BLaER1 (cell line): ENCODE results near the gene DYDC1.
"Not testable (repeated sequence)": the region's sequence is repeated elsewhere in the genome, so short reads cannot be mapped to it uniquely, and the experiment has no call there.

ENCODE experiments used
- H3K27ac ChIP-seq: shearing (Covaris generic); formaldehyde crosslinking; 2 replicates; pipeline ENCODE4 v1.8.1; 2022
- H3K27me3 ChIP-seq: shearing (Covaris generic); formaldehyde crosslinking; 2 replicates; pipeline ENCODE4 v1.8.1; 2022
- H3K36me3 ChIP-seq: shearing (Covaris generic); formaldehyde crosslinking; 2 replicates; pipeline ENCODE4 v1.8.1; 2022
- H3K4me1 ChIP-seq: shearing (Covaris generic); formaldehyde crosslinking; 2 replicates; pipeline ENCODE4 v1.8.1; 2022
- H3K4me2 ChIP-seq: shearing (Covaris generic); formaldehyde crosslinking; 2 replicates; pipeline ENCODE4 v1.8.1; 2022
- H3K4me3 ChIP-seq: shearing (Covaris generic); formaldehyde crosslinking; 2 replicates; pipeline ENCODE4 v1.8.1; 2022
- H3K9ac ChIP-seq: shearing (Covaris generic); formaldehyde crosslinking; 2 replicates; pipeline ENCODE4 v1.8.1; 2022
- H3K9me3 ChIP-seq: shearing (Covaris generic); formaldehyde crosslinking; 2 replicates; pipeline ENCODE4 v1.8.1; 2022
- H4K20me1 ChIP-seq: shearing (Covaris generic); formaldehyde crosslinking; 2 replicates; pipeline ENCODE4 v1.8.1; 2022
- Cebpa-rat ChIP-seq: shearing (Covaris generic); IDR thresholded peaks from 2 replicates; pipeline ENCODE4 v1.8.1; 2022

DYDC1 gene

DNA sequence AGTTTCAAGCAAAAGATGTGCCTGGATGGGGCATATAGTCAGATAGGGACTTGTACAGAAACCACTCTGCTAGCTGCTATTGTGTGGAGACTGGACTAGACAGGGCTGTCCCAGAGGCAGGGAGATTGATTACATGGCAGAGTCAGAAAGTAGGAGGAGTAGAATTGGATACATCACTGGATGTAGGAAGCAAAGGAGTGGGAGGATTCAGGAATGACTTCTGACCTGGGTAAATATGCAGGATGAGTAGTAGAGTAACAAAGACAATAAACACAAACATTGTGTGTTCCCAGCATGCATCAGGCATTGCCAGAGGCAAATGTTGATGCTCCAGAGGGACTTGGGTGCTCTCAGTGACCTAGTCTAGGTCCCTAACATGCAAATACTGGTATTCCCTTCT, 36.2 kb downstream of the DYDC1 start:
- no peak overlapping the region for H3K27ac ChIP-seq
- no peaks in the 10 kb centered on the region for H3K27me3 ChIP-seq
- H3K36me3 ChIP-seq: no peaks in the 10 kb centered on the region
- H3K4me3 ChIP-seq: no peak overlapping the region
- H3K9me3 ChIP-seq: peaks cover 7% of the 10 kb centered on the region
- H3K9ac ChIP-seq: no peak overlapping the region
- no peaks in the 10 kb centered on the region for H4K20me1 ChIP-seq
- no peak for TF ChIP-seq Cebpa-rat
- H3K4me1 ChIP-seq: peaks cover 19% of the 10 kb centered on the region
- H3K4me2 ChIP-seq: no peak overlapping the region

GRCh38 chr10:80319725-80320290, 36.7 kb downstream of the DYDC1 start:
- Histone ChIP-seq H3K27me3 (no peaks in the 10 kb centered on the region), H3K4me3 (no peak overlapping the region), H3K36me3 (no peaks in the 10 kb centered on the region), H4K20me1 (no peaks in the 10 kb centered on the region), H3K27ac (no peak overlapping the region), H3K9ac (no peak overlapping the region), H3K9me3 (peaks cover 13% of the 10 kb centered on the region), H3K4me2 (no peak overlapping the region), H3K4me1 (peaks cover 19% of the 10 kb centered on the region)
- TF ChIP-seq Cebpa-rat: no peak

GRCh38 chr10:80319318-80319717, 37.2 kb downstream of the DYDC1 start:
- no peak for TF ChIP-seq Cebpa-rat

DNA sequence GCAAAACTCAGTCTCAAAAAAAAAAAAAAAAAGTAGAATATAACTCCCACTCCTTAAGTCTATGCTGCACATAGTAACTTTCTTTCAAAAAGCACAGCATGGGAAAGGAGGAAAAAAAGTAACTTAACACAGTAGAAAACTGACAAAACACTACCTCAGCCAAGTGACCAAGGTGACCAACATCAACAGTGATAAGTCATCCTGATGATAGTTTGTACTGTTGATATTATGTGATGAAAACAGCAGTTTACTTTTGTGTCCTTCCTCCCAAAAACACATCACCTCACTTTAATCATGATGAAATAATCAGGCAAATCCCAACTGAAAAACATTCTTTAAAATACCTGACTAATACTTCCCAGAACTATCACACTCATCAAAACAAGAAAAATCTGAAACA, 37.8 kb downstream of the DYDC1 start:
- TF ChIP-seq Cebpa-rat: no peak
- no peaks in the 10 kb centered on the region for H3K27me3 ChIP-seq
- H3K4me1 ChIP-seq: peaks cover 12% of the 10 kb centered on the region
- no peak overlapping the region for H3K4me3 ChIP-seq
- peaks cover 13% of the 10 kb centered on the region for H3K9me3 ChIP-seq
- H3K9ac ChIP-seq: no peak overlapping the region
- H4K20me1 ChIP-seq: no peaks in the 10 kb centered on the region
- H3K27ac ChIP-seq: no peak overlapping the region
- no peaks in the 10 kb centered on the region for H3K36me3 ChIP-seq
- no peak overlapping the region for H3K4me2 ChIP-seq

More at GRCh38 chr10:80319318-80319717, 37.2 kb downstream of the DYDC1 start:
- Histone ChIP-seq H3K27ac (no peak overlapping the region), H3K36me3 (no peaks in the 10 kb centered on the region), H3K4me2 (no peak overlapping the region), H3K9me3 (peaks cover 13% of the 10 kb centered on the region), H3K4me1 (peaks cover 18% of the 10 kb centered on the region), H3K4me3 (no peak overlapping the region), H4K20me1 (no peaks in the 10 kb centered on the region), H3K27me3 (no peaks in the 10 kb centered on the region), H3K9ac (no peak overlapping the region)

- H3K4me2 ChIP-seq: no peak overlapping the region
- H3K9ac ChIP-seq: no peak overlapping the region
- H3K4me3 ChIP-seq: no peak overlapping the region
- no peaks in the 10 kb centered on the region for H3K36me3 ChIP-seq
- no peak for TF ChIP-seq Cebpa-rat
- H4K20me1 ChIP-seq: no peaks in the 10 kb centered on the region
- peaks cover 13% of the 10 kb centered on the region for H3K9me3 ChIP-seq
- H3K4me1 ChIP-seq: peaks cover 11% of the 10 kb centered on the region
- H3K27me3 ChIP-seq: no peaks in the 10 kb centered on the region
- H3K27ac ChIP-seq: no peak overlapping the region
Measured at GRCh38 chr10:80315391-80315790, 41.2 kb downstream of the DYDC1 start.

- Histone ChIP-seq H4K20me1 (no peaks in the 10 kb centered on the region), H3K27ac (no peak overlapping the region), H3K9me3 (peaks cover 17% of the 10 kb centered on the region), H3K9ac (no peak overlapping the region), H3K27me3 (no peaks in the 10 kb centered on the region), H3K36me3 (no peaks in the 10 kb centered on the region), H3K4me1 (peaks cover 11% of the 10 kb centered on the region), H3K4me2 (0 out of 2 replicates have a peak overlapping the region, but pooled peaks have one; percentile 5), H3K4me3 (no peak overlapping the region)
- no peak for TF ChIP-seq Cebpa-rat
Measured at GRCh38 chr10:80313523-80313922, 43.0 kb downstream of the DYDC1 start.

- H3K4me1 ChIP-seq, H3K4me2 ChIP-seq, H3K27me3 ChIP-seq, H3K36me3 ChIP-seq, H3K27ac ChIP-seq, H3K4me3 ChIP-seq, H4K20me1 ChIP-seq, H3K9ac ChIP-seq: not testable (repeated sequence)
- peaks cover 21% of the 10 kb centered on the region for H3K9me3 ChIP-seq
Measured at GRCh38 chr10:80305989-80306388, 50.6 kb downstream of the DYDC1 start.

DNA sequence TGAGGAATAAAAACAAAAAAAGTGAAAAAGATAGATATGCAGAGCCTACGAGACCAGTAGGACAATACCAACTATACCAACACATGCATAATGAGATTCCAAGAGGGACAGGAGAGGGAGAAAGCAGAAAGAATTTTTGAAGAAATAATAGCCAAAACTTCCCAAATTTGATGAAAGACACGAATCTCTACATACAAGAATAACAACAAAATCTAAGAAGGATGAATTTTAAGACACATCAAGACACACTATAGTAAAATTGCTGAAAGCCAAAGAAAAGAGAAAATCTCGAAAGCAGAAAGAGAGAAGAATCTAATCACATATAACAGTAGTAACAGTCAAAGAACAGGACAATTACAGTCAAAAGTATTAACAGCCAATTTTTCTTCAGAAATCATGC, 59.6 kb downstream of the DYDC1 start:
- Histone ChIP-seq H4K20me1 (no peaks in the 10 kb centered on the region), H3K27me3 (no peaks in the 10 kb centered on the region), H3K4me3 (no peak overlapping the region), H3K36me3 (no peaks in the 10 kb centered on the region), H3K9me3 (peaks cover 12% of the 10 kb centered on the region), H3K27ac (no peak overlapping the region), H3K4me1 (no peaks in the 10 kb centered on the region), H3K4me2 (no peak overlapping the region), H3K9ac (no peak overlapping the region)
- no peak for TF ChIP-seq Cebpa-rat

DNA sequence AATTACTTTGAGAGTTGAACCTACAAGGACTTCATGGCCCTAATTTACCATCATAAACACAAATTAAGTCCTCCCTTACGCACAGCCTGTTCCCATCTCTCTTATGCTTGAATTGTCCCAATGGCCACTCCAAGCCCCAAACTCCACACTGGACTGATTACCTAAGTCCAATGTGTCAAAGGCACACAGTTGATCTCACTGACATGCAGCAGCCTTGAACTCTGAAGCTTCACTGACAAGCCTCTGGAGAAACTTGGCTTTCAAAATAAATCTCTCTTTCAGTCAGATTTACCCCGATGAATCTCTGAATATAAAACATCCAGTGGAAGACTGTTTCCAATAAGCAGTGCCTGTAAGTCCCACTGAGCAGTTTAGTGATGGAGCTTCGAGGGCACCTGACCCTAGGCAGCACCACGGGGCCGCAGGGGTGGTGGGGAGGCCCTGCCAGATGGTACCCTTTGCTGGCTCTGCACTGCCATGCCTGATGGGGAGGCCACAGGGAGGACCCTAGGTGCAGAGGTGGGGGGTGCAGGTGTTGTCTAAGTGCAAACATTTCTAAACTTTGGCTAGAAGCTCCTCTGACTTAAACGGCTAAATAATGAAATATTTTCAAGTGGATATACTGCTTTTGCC, 63.8 kb downstream of the DYDC1 start:
- H3K27ac ChIP-seq: no peak overlapping the region
- no peak overlapping the region for H3K4me3 ChIP-seq
- TF ChIP-seq Cebpa-rat: no peak
- H3K4me1 ChIP-seq: peaks cover 10% of the 10 kb centered on the region
- no peaks in the 10 kb centered on the region for H3K27me3 ChIP-seq
- no peak overlapping the region for H3K9ac ChIP-seq
- peaks cover 4% of the 10 kb centered on the region for H3K9me3 ChIP-seq
- H4K20me1 ChIP-seq: no peaks in the 10 kb centered on the region
- H3K4me2 ChIP-seq: no peak overlapping the region
- no peaks in the 10 kb centered on the region for H3K36me3 ChIP-seq

GRCh38 chr10:80290474-80291220, 65.9 kb downstream of the DYDC1 start:
- Histone ChIP-seq H3K4me2 (no peak overlapping the region), H3K9me3 (no peaks in the 10 kb centered on the region), H3K27ac (no peak overlapping the region), H3K4me1 (peaks cover 12% of the 10 kb centered on the region), H3K27me3 (no peaks in the 10 kb centered on the region), H3K4me3 (no peak overlapping the region), H4K20me1 (no peaks in the 10 kb centered on the region), H3K9ac (no peak overlapping the region), H3K36me3 (no peaks in the 10 kb centered on the region)
- TF ChIP-seq Cebpa-rat: no peak
